ENCODE measurements around the gene DDX51.
A peak's percentile ranks its signal among the peaks of the same experiment; 100 is the strongest.

Gene DDX51

GRCh38 chr12:132155771-132156572 lies 11.9 kb upstream of the DDX51 start:
- DNase-seq (ENCODE audit: insufficient read length, low spot score) = no peak
- FAIRE-seq = no peak
- TF ChIP-seq CTCF (IDR thresholded peaks at IDR 0.05; ENCODE audit: insufficient read depth, missing control alignments) = no peak

- DNase-seq (ENCODE audit: insufficient read length, low spot score) (no peak), FAIRE-seq (no peak)
- no peak for TF ChIP-seq CTCF (IDR thresholded peaks at IDR 0.05; ENCODE audit: insufficient read depth, missing control alignments)
Observed at GRCh38 chr12:132154941-132155770, 11.0 kb upstream of the DDX51 start.

GRCh38 chr12:132154341-132154761 lies 10.2 kb upstream of the DDX51 start:
- TF ChIP-seq CTCF (IDR thresholded peaks at IDR 0.05; ENCODE audit: insufficient read depth, missing control alignments) = no peak
- DNase-seq (ENCODE audit: insufficient read length, low spot score) (no peak), FAIRE-seq (no peak)

GRCh38 chr12:132153501-132154340 lies 9.6 kb upstream of the DDX51 start:
- peak; percentile 77 for TF ChIP-seq CTCF (IDR thresholded peaks at IDR 0.05; ENCODE audit: insufficient read depth, missing control alignments)
- DNase-seq (ENCODE audit: insufficient read length, low spot score) (peak; percentile 95), FAIRE-seq (no peak)

- no peak for TF ChIP-seq CTCF (IDR thresholded peaks at IDR 0.05; ENCODE audit: insufficient read depth, missing control alignments)
- DNase-seq (ENCODE audit: insufficient read length, low spot score) (no peak), FAIRE-seq (no peak)
Observed at GRCh38 chr12:132152953-132153352, 8.8 kb upstream of the DDX51 start.

GRCh38 chr12:132152411-132152821 lies 8.3 kb upstream of the DDX51 start:
- FAIRE-seq (no peak), DNase-seq (ENCODE audit: insufficient read length, low spot score) (no peak)
- TF ChIP-seq CTCF (IDR thresholded peaks at IDR 0.05; ENCODE audit: insufficient read depth, missing control alignments) = no peak

Measured in D721Med (cell line).